ENCODE results near the gene RCAN2.

Gene RCAN2

GRCh38 chr6:46491628-46492547 lies 639 bp upstream of the RCAN2 start:
- DNase-seq: no peak

- no peak for DNase-seq
Observed at GRCh38 chr6:46490425-46491200, 636 bp downstream of the RCAN2 start.

DNA sequence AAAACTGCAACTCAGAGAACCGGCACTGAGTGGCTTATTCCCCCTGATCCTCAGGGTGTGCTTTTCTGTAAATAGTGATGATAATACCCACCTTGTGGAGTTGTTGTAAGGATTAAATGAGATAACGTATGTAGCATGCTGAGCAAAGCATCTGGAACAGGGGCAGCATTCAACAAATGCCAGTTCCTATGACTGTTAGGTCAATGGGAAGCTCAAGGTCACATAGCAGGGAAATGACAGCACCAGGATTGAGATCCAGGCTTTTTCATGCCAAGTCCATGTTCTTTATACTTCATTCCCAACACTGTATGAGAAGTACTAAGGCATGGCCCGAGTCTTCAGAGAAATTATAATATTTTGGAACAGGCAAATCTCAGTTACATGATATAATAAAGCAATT lies 5.1 kb downstream of the RCAN2 start:
- no peak for DNase-seq

GRCh38 chr6:46484081-46484820 lies 7.0 kb downstream of the RCAN2 start:
- DNase-seq: no peak

GRCh38 chr6:46476301-46476700 lies 14.9 kb downstream of the RCAN2 start:
- no peak for DNase-seq

DNA sequence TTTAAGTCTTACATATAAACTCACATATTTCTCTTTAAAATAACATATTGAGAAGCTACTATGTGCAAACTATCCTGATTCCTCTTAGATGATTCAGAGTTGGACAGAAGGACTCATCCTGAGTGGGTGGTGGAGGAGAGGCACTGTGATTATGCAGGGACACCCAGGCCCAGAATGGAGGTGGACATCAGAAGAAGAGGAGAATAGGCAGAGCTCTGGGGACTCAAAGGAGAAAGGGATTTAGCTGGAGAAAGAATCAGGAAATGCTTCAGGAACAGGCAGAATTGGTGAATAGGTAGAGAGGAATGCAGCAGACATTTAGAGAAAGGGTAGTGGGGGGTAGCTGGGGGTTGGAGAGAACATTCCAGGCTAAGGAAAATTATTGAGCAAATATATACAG lies 17.4 kb downstream of the RCAN2 start:
- no peak for DNase-seq

DNA sequence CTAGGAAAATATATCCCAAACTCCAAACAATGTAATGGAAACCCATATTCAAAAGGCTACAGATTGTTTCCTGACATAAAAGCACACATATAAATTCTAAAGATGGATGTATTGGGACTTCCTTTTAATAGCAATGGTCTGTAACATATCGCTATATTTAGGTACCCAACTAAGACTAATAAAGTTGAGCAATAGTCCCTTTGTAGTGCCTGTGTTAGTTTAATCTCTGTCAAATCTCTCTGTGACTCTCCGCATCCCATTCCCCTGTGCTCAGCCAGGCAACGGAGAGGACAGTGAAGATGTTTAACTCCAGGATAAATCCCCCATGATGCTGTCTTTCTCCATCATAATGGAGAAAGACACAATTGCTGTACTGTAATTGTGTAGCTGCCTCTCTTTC lies 19.0 kb downstream of the RCAN2 start:
- no peak for DNase-seq

- DNase-seq: no peak
Observed at GRCh38 chr6:46469021-46469420, 22.2 kb downstream of the RCAN2 start.

DNA sequence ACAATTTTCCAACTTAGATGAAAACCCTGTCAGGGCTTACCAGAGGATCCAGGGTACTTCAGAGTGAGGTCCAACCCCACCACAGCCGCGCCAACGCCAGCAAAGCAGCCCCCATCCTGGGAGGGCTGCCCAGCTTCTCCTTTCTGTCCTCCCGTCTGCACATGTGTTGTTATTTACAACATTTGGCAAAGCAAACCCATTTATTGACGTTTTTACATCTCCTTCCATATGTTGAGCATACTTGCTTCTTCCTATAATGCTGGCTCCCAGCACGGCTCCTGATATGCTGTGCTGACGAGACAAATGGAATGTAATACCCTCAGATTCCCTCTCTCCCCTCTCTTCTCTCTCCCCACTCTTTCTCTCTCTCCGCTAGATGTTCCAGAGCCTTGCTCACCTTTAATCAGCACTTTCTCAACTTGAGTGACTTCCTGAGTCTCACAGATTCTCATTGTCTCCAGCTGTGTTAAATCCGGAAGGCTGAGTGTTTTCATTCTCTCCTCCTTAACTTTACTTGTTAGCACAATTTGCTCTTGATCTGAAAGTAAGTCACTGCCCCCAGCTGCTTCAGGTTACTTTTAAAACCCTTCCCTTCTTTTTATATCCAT lies 22.7 kb downstream of the RCAN2 start:
- no peak for DNase-seq

GRCh38 chr6:46466570-46466969 lies 24.7 kb downstream of the RCAN2 start:
- DNase-seq: no peak

GRCh38 chr6:46465294-46466165 lies 25.7 kb downstream of the RCAN2 start:
- no peak for DNase-seq

GRCh38 chr6:46456297-46456696 lies 35.0 kb downstream of the RCAN2 start:
- DNase-seq: no peak

DNA sequence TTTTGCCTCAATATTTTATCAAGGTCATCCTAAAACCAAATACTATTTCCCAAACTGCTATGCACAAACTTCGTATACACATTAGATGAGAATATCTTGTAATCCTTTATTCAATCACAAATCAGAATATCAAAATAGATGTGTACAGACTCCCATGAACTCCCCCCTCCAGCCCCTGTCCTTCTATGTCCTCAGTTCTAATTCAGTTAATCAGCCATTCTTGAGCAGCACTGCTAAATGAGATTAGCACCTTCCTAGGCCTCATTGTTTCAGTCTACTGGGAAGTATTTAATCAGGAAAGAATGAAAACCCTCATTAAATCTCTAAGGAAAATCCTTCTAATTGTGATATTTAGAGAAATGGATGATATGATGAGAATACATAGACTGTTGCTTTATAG lies 36.6 kb downstream of the RCAN2 start:
- DNase-seq: no peak

- no peak for DNase-seq
Observed at GRCh38 chr6:46453741-46454316, 37.4 kb downstream of the RCAN2 start.

DNA sequence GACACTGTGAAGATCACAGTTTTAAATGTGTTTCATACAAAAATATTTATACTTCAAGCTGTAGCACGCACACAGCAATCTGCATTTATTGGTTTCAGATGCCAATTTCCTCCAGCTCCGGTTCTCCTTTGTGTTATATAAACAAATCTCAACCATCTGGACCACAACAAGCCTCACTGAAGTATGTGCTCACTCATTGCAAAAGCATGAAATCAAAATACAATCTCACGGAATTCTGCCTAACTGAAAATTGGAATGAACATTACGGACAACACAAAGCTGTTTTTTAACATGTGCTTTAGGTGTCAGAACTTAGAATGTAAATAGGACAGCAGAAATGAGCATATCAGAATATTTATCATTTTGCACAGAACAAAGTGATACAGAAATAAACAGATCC lies 38.0 kb downstream of the RCAN2 start:
- DNase-seq: no peak

DNA sequence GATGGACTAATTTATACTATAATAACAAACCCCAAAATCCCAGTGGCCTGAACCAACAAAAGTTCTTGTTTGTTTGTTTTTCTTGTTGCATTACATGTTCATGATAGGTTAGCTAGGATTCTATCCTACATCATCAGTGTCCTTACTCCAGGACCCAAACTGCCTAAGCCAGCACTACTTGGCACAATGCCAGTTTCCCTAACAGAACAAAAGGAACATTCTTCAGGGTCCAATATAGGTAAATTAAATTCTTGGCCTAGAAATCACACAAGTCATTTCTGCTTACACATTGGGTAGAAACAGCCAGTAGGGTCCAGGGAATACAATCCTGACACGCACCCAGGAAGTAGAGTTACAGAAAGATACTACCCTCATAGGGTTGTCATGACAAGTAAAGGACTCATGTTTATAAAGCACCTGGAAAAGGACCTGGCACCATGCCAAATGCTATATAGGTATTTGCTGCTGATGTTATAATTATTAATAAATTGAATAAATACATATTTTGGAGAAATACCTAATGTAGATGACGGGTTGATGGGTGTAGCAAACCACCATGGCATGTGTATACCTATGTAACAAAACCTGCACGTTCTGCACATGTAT lies 38.8 kb downstream of the RCAN2 start:
- no peak for DNase-seq

DNA sequence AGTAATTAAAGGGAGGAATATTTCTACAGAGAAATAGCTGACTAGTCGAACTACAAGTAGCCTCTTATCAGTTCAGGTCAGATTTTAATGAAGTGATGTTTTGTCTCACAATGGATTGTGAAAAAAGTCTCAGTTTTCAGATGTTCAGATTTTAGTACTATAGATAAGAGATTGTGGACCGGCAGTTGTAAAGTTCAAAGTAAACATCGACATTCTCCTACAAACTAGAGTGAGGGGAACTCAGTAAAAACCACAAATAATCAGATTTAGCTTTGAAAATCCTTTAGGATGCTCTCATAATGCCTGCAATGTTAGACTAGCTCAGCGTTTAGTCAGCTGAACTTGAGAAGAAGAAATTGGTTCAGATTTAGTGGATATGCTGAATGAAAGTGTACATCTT lies 39.9 kb downstream of the RCAN2 start:
- DNase-seq: no peak

DNA sequence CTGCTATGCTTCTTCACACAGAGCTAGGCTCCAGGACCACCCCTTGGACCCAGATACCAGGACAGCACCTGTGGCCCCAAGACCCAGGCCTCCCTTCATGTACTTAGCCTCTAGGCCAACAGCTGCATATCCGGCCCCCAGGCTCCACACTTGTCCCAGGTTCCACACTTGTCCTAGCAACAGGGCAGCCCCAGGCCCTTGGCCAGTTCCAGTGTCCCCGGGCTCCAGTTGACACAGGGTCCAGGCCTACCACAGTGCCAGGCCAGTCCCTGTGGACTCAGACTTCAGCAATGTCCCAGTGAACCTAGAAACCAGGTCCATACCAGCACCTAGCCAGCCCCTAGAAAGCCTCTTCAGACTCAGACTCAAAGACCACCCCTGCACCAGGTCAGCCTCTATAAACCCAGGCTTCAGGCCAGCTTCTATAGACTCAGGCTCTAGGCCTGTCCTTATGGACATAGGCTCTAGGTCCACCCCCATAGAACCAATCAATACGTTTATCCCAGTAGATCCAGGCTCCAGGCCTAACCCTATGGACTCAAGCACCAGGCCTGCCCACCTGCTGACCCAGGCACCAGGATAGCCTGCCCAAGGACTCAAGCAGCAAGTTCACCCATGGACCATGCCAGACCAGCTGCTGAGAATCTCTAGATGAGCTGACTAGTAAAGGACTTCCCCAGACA lies 46.3 kb downstream of the RCAN2 start:
- DNase-seq: no peak

- no peak for DNase-seq
Observed at GRCh38 chr6:46443623-46444022, 47.6 kb downstream of the RCAN2 start.

DNA sequence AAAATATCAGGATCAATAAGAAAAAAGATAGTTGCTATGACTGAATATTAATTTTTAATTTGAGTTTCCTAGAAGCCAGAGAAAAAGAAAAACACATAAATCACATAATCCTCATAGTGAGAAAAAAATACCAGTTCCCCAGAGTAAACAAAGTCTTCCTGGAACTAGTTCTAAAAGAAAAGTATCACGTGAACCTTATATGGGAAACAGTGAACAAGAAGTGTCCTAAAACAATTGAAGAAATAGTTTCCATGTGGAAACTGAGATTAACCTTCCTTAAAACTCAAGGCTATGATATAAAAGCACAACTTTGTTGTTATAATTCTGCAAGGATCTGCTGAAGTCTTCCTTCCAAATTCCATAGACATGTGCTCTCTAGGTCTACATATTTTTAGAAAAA lies 50.6 kb downstream of the RCAN2 start:
- no peak for DNase-seq

DNA sequence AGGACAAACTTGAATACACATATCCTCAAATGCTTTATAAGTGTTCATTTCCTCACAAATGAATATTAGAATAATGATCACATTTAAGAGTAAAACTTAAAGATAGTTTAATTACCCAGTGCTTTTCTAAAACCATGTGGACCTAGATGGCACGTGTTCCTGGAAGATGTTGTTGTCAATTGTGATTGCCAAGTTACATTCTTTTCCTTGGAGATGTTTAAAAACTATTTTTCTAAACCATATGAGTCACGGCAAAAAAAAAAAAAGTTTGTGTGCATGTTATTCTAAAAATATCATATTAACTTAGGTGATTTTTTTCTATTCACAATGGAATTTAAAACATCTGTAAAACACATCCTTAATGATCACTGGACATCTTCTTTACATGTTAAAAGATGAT lies 51.1 kb downstream of the RCAN2 start:
- no peak for DNase-seq

Measured in activated CD4-positive, alpha-beta T cell treated with anti-CD3 and anti-CD28 coated beads for 4 hours (primary cell).